Ishikawa (cell line): ENCODE results near the gene PLCB3.

Source experiments
- CEBPB ChIP-seq: IDR thresholded peaks from 2 replicates; pipeline ENCODE4 v1.6.1; 2012
- CREB1 ChIP-seq: IDR thresholded peaks from 2 replicates; pipeline ENCODE4 v1.6.1; 2012; ENCODE audit warnings: low read depth
- EGR1 ChIP-seq: IDR thresholded peaks from 2 replicates; pipeline ENCODE4 v1.6.1; 2012
- EP300 ChIP-seq: IDR thresholded peaks from 2 replicates; pipeline ENCODE4 v1.6.1; 2012; ENCODE audit warnings: borderline replicate concordance
- FOXM1 ChIP-seq: IDR thresholded peaks from 2 replicates; pipeline ENCODE4 v1.6.1; 2012; ENCODE audit warnings: low read depth, borderline replicate concordance
- RAD21 ChIP-seq: IDR thresholded peaks from 2 replicates; pipeline ENCODE4 v1.6.1; 2012; ENCODE audit warnings: low read depth
- TAF1 ChIP-seq: IDR thresholded peaks from 2 replicates; pipeline ENCODE4 v1.6.1; 2012; ENCODE audit warnings: low read depth, mild to moderate bottlenecking
- TEAD4 ChIP-seq: IDR thresholded peaks from 2 replicates; pipeline ENCODE4 v1.6.1; 2012
- YY1 ChIP-seq: IDR thresholded peaks from 2 replicates; pipeline ENCODE4 v1.6.1; 2012; ENCODE audit warnings: low read depth
- TF ChIP-seq, protein P1 (sequence below): IDR thresholded peaks from 2 replicates; pipeline ENCODE4 v1.6.1; 2012
- TF ChIP-seq, protein P2 (sequence below): IDR thresholded peaks from 2 replicates; pipeline ENCODE4 v1.6.1; 2012
- TF ChIP-seq, protein P3 (sequence below): IDR thresholded peaks from 2 replicates; pipeline ENCODE4 v1.6.1; 2012; ENCODE audit warnings: low read depth, mild to moderate bottlenecking

DNA sequence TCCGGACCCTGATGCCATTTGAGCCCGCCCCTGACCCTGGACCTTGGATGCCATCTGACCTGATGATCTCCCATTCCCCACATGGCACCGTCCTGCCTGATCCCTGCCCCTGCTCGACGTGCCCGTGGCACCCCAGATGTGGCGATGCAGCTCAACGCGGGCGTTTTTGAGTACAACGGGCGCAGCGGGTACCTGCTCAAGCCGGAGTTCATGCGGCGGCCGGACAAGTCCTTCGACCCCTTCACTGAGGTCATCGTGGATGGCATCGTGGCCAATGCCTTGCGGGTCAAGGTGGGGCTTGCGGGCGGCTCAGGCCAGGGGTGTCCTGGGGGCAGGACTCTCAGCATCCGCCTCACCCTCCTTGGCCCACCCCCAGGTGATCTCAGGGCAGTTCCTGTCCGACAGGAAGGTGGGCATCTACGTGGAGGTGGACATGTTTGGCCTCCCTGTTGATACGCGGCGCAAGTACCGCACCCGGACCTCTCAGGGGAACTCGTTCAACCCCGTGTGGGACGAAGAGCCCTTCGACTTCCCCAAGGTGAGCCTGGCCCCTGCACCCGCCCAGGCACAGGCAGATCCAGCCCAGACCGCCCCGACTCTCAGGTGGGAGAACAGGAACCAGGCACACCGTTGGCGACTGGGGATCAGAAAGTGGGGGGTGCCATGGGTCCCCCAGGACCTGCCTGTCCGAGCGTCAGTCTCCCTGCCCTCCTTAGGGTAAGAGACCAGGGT, 11.1 kb downstream of the PLCB3 start:
- TF ChIP-seq, protein P1, sequence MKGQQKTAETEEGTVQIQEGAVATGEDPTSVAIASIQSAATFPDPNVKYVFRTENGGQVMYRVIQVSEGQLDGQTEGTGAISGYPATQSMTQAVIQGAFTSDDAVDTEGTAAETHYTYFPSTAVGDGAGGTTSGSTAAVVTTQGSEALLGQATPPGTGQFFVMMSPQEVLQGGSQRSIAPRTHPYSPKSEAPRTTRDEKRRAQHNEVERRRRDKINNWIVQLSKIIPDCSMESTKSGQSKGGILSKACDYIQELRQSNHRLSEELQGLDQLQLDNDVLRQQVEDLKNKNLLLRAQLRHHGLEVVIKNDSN: no peak
- TF ChIP-seq EP300: no peak
- TF ChIP-seq TAF1: no peak
- TF ChIP-seq, protein P2, sequence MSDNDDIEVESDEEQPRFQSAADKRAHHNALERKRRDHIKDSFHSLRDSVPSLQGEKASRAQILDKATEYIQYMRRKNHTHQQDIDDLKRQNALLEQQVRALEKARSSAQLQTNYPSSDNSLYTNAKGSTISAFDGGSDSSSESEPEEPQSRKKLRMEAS: no peak
- TF ChIP-seq, protein P3, sequence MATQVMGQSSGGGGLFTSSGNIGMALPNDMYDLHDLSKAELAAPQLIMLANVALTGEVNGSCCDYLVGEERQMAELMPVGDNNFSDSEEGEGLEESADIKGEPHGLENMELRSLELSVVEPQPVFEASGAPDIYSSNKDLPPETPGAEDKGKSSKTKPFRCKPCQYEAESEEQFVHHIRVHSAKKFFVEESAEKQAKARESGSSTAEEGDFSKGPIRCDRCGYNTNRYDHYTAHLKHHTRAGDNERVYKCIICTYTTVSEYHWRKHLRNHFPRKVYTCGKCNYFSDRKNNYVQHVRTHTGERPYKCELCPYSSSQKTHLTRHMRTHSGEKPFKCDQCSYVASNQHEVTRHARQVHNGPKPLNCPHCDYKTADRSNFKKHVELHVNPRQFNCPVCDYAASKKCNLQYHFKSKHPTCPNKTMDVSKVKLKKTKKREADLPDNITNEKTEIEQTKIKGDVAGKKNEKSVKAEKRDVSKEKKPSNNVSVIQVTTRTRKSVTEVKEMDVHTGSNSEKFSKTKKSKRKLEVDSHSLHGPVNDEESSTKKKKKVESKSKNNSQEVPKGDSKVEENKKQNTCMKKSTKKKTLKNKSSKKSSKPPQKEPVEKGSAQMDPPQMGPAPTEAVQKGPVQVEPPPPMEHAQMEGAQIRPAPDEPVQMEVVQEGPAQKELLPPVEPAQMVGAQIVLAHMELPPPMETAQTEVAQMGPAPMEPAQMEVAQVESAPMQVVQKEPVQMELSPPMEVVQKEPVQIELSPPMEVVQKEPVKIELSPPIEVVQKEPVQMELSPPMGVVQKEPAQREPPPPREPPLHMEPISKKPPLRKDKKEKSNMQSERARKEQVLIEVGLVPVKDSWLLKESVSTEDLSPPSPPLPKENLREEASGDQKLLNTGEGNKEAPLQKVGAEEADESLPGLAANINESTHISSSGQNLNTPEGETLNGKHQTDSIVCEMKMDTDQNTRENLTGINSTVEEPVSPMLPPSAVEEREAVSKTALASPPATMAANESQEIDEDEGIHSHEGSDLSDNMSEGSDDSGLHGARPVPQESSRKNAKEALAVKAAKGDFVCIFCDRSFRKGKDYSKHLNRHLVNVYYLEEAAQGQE: no peak
- TF ChIP-seq CREB1: no peak
- TF ChIP-seq CEBPB: no peak
- no peak for TF ChIP-seq RAD21
- TF ChIP-seq EGR1: no peak
- TF ChIP-seq YY1: no peak
- no peak for TF ChIP-seq TEAD4
- TF ChIP-seq FOXM1: no peak
